ENCODE measurements around the gene SLC35F1. TPM values are rescaled to one million over a fixed set of nuclear protein-coding genes. Genes with fewer than 3 reads are reported as not detected.

SLC35F1 gene
- total and polyA plus RNA-seq, 9 of the 15 experiments (the other 6 are each of a cell fraction or from before 2014, with no cell fraction given) = 0.03 to 0.06 TPM; not detected in 7

DNA sequence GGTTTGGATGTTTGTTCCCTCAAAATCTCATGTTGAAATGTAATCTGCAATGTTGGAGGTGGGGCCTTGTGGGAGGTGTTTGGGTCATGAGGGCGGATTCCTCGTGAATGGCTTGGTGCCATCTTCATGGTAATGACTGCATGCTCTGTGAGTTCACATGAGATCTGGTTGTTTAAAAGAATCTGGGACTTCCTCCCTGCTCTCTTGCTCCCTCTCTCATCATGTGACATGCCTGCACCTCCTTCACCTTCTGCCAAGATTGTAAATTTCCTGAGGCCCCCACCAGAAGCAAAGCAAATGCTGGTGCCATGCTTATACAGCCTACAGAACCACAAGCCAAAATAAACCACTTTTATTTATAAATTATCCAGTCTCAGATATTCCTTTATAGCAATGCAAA lies 390.8 kb downstream of the SLC35F1 start:
- in situ Hi-C loops (cut with MboI) = no loop called here
- H3K27ac ChIP-seq (ENCODE audit: extremely low read depth, low read depth, low read length) = no peak overlapping the region
- ATAC-seq = no peak; the same call in 2 of the 3 replicates
- H3K9ac ChIP-seq (ENCODE audit: insufficient read depth in 1 of 2, low read depth in 2 of 2, low read length in 2 of 2) = no peak overlapping the region
- no TSS peak for BruUV-seq (replicated peaks)
- no peak for FAIRE-seq
- H3K4me2 ChIP-seq (ENCODE audit: insufficient read depth, low read length) = no peak overlapping the region
- H2AFZ ChIP-seq (ENCODE audit: low read depth, low read length) = no peak overlapping the region
- TF ChIP-seq RHOXF2B (CRISPR knock-in tag; conservative IDR thresholded peaks at IDR 0.05) = no peak
- TF ChIP-seq, protein P1, sequence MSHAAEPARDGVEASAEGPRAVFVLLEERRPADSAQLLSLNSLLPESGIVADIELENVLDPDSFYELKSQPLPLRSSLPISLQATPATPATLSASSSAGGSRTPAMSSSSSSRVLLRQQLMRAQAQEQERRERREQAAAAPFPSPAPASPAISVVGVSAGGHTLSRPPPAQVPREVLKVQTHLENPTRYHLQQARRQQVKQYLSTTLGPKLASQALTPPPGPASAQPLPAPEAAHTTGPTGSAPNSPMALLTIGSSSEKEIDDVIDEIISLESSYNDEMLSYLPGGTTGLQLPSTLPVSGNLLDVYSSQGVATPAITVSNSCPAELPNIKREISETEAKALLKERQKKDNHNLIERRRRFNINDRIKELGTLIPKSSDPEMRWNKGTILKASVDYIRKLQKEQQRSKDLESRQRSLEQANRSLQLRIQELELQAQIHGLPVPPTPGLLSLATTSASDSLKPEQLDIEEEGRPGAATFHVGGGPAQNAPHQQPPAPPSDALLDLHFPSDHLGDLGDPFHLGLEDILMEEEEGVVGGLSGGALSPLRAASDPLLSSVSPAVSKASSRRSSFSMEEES (CRISPR knock-in tag; IDR thresholded peaks at IDR 0.05) = peak; percentile 54
- TF ChIP-seq, protein P2, sequence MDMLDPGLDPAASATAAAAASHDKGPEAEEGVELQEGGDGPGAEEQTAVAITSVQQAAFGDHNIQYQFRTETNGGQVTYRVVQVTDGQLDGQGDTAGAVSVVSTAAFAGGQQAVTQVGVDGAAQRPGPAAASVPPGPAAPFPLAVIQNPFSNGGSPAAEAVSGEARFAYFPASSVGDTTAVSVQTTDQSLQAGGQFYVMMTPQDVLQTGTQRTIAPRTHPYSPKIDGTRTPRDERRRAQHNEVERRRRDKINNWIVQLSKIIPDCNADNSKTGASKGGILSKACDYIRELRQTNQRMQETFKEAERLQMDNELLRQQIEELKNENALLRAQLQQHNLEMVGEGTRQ (CRISPR knock-in tag; IDR thresholded peaks at IDR 0.05) = 0 out of 2 replicates have a peak, but pooled peaks have one; percentile 17
- no peak for TF ChIP-seq NR2C2 (CRISPR knock-in tag; IDR thresholded peaks at IDR 0.05)
- no peak for TF ChIP-seq NR2C2 (tag; IDR thresholded peaks at IDR 0.05)
- TF ChIP-seq KAT7 (CRISPR knock-in tag; IDR thresholded peaks at IDR 0.05; ENCODE audit: borderline replicate concordance) = no peak
- DNase-seq (ENCODE audit: extremely low read depth in 1 of 4, low spot score in 3 of 4) = no peak
- intact Hi-C loops (cut with micrococcal nuclease) = no loop called here
- H3K4me3 ChIP-seq = no peak overlapping the region
- CTCF ChIA-PET (ENCODE audit: low intra/inter-chr PET ratio) = no interaction called here
- POLR2A ChIA-PET = interaction anchor here (0.6 kb wide), 1 partner anchor 319 kb away, joined by 3 read pairs; no protein-coding TSS in a partner anchor
- 0% methylated on average over 2 of the region's 2 CpGs for WGBS (ENCODE audit: insufficient coverage, low coverage, missing lambda C conversion rate)
- no peaks in the 10 kb centered on the region for H4K20me1 ChIP-seq (replicated peaks; ENCODE audit: control insufficient read depth, insufficient read depth, low read length)
- no peaks in the 10 kb centered on the region for H3K9me3 ChIP-seq (replicated peaks; ENCODE audit: control insufficient read depth, insufficient read depth, low read depth, low read length)
- H3K4me1 ChIP-seq (replicated peaks in 1 of 2; ENCODE audit: control insufficient read depth in 2 of 2, insufficient read depth in 2 of 2, low read length in 2 of 2) = no peaks in the 10 kb centered on the region
- H3K79me2 ChIP-seq (ENCODE audit: control insufficient read depth, insufficient read depth, low read length) = no peaks in the 10 kb centered on the region
- H3K9me1 ChIP-seq (ENCODE audit: control insufficient read depth, insufficient read depth, low read length) = no peaks in the 10 kb centered on the region
- H3K36me3 ChIP-seq (ENCODE audit: control insufficient read depth, insufficient read depth, low read length) = no peaks in the 10 kb centered on the region
- H3K27me3 ChIP-seq (ENCODE audit: control insufficient read depth in 2 of 2, insufficient read depth in 2 of 2, low read length in 2 of 2) = no peaks in the 10 kb centered on the region
